Colonic mucosa (tissue), 4 donors: ENCODE data around the gene CFAP157. TPM values are rescaled to one million over a fixed set of nuclear protein-coding genes. Genes with fewer than 3 reads are reported as not detected.
A peak's percentile ranks its signal among the peaks of the same experiment; 100 is the strongest.

ENCODE experiments used
- DNase-seq: peaks from one replicate; pipeline ENCODE4 v3.0.0-alpha.2; 2020
- H3K27ac ChIP-seq: fragments of 200-600 bp; one replicate; pipeline ENCODE4 v1.8.0; 2021
- H3K27me3 ChIP-seq: fragments of 200-600 bp; one replicate; pipeline ENCODE4 v1.8.0; 2021
- H3K36me3 ChIP-seq: fragments of 200-600 bp; one replicate; pipeline ENCODE4 v1.8.0; 2021
- H3K4me1 ChIP-seq: fragments of 200-600 bp; one replicate; pipeline ENCODE4 v1.8.0; 2021; ENCODE audit warnings: mild to moderate bottlenecking
- H3K4me3 ChIP-seq: fragments of 200-600 bp; one replicate; pipeline ENCODE4 v1.8.0; 2021
- H3K9ac ChIP-seq, 2 donors: one replicate each; pipeline ENCODE4 v1.7.0; 2013; ENCODE audit warnings: control low read depth in 2 of 2, low read depth in 2 of 2, low read length in 2 of 2
- H3K9me3 ChIP-seq: fragments of 200-600 bp; one replicate; pipeline ENCODE4 v1.8.0; 2021
- intact Hi-C: fragments of 100-400 bp; cut with DNase I; formaldehyde crosslinking; loops from one replicate; pipeline ENCODE4 v1.14.1; 2022
- total RNA-seq, 2 donors: library from RNA; stranded (reverse); fragmentation: NEBNext Ultra II Directional in 1 of 2; extraction: Animal tissue kit (Norgen Biotek cat#: 25700) in 1 of 2; gene quantifications; one replicate each; pipeline ENCODE4 v1.2.1, GENCODE V29; 2021
- TF ChIP-seq, protein P1 (sequence below): fragments of 200-600 bp; IDR thresholded peaks from one replicate; pipeline ENCODE4 v1.8.0; 2022; ENCODE audit warnings: antibody characterized with exemption, mild to moderate bottlenecking
- donor health status: healthy.
- donor health status: DM: no; HTN: no; CAD: no.
- donor health status: DM: no; HTN: no; CAD: no.

The CFAP157 gene
- total RNA-seq, 2 donors from 2014 or later = 0.12 TPM; not detected in 1

DNA sequence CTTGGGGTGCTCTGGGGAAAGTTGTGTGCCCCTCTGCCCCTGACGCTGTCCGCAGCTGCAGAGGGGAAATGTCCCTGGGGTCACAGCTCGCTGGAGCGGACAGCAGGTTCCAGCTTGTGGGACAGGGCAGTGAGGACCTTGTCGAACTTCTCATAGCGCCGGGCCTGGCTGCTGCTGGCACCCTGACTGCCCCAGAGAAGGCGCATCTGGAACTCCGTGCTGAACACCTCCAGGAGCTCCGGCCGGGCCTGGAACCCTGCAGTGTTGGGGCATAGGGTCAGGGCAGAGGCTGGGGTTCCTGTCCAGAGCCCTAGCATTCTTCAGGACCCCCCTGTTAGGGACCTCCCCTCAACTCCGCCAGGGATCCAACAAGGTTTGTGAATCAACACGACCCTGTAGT lies 31.9 kb downstream of the CFAP157 start:
- H3K27me3 ChIP-seq = no peaks in the 10 kb centered on the region
- no peak overlapping the region for H3K27ac ChIP-seq
- intact Hi-C loops = loop anchor here (5.0 to 10.0 kb wide), 2 partner anchors 129 to 234 kb away; no protein-coding TSS in a partner anchor
- TF ChIP-seq, protein P1, sequence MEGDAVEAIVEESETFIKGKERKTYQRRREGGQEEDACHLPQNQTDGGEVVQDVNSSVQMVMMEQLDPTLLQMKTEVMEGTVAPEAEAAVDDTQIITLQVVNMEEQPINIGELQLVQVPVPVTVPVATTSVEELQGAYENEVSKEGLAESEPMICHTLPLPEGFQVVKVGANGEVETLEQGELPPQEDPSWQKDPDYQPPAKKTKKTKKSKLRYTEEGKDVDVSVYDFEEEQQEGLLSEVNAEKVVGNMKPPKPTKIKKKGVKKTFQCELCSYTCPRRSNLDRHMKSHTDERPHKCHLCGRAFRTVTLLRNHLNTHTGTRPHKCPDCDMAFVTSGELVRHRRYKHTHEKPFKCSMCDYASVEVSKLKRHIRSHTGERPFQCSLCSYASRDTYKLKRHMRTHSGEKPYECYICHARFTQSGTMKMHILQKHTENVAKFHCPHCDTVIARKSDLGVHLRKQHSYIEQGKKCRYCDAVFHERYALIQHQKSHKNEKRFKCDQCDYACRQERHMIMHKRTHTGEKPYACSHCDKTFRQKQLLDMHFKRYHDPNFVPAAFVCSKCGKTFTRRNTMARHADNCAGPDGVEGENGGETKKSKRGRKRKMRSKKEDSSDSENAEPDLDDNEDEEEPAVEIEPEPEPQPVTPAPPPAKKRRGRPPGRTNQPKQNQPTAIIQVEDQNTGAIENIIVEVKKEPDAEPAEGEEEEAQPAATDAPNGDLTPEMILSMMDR = no peak
- no peak overlapping the region for H3K4me3 ChIP-seq
- no peak overlapping the region for H3K9ac ChIP-seq
- peaks cover 7% of the 10 kb centered on the region for H3K4me1 ChIP-seq
- no peaks in the 10 kb centered on the region for H3K9me3 ChIP-seq
- DNase-seq = no peak
- H3K36me3 ChIP-seq = no peaks in the 10 kb centered on the region

DNA sequence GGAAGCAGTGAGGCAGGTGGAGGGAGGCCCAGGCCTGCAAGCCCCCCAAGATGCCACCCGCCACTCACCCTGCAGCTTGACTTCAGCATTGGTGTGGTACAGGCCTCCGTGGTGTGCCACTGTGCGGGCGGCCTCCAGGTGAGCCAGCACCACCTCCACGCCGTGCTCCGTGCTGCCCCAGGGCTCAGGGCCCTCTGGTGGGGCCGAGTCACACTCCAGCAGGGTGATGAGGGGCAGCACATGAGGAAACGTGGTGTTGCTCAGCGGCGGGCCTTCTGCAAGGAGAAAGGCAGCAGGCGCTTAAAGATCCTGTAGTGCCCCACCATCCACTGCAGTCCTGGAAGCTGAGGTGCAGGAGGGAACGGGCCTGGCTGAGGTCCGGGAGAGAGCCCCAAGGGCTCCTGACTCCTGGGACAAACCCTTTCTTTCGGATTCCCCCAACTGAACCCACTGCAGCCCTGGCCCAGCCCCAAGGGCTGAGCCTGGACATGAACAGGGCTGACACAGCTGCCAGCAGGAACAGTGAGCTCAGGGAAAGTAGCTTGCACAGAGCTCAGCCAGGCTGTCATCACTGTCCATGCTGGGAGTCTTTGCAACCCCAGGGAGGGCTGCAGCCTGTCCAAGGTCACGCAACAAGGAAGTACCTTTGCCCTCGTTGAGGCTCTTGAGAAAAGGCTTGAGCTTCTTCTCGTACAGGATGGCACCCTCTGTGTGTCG lies 33.0 kb downstream of the CFAP157 start:
- intact Hi-C loops = loop anchor here (5.0 to 10.0 kb wide), 2 partner anchors 128 to 235 kb away; no protein-coding TSS in a partner anchor
- Histone ChIP-seq H3K9me3 (no peaks in the 10 kb centered on the region), H3K4me3 (no peak overlapping the region), H3K4me1 (no peaks in the 10 kb centered on the region), H3K36me3 (no peaks in the 10 kb centered on the region), H3K27ac (no peak overlapping the region), H3K9ac (no peak overlapping the region), H3K27me3 (no peaks in the 10 kb centered on the region)
- no peak for DNase-seq
- TF ChIP-seq, protein P1 = no peak

DNA sequence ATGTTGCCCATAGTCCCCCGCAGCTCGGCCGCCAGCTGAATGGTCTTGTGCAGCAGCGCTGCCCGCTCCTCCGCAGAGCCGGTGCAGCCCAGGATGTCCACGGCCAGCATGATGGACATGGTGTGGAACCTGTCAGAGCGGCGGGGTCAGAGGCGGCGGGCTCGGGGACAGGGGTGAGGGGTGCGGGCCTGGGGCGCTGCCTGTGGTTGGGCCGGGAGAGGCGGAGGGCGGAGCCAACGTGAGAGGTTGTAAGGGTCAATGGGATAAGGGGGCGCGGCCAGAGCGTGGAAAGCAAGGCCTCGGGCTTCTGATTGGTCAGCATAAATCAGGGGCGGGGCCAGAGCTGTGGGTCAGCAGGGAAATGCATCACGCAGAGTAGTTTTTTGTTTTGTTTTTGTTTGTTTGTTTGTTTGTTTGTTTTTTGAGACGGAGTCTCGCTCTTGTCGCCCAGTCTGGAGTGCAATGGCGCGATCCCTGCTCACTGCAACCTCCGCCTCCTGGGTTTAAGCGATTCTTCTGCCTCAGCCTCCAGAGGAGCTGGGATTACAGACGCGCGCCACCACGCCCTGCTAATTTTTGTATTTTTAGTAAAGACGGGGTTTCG lies 35.1 kb downstream of the CFAP157 start:
- peak; percentile 80 for DNase-seq
- Histone ChIP-seq H3K9me3 (no peaks in the 10 kb centered on the region), H3K36me3 (no peaks in the 10 kb centered on the region), H3K4me3 (no peak overlapping the region), H3K4me1 (no peaks in the 10 kb centered on the region), H3K27ac (no peak overlapping the region), H3K9ac (no peak overlapping the region), H3K27me3 (no peaks in the 10 kb centered on the region)
- TF ChIP-seq, protein P1 = no peak
- intact Hi-C loops = no loop called here

DNA sequence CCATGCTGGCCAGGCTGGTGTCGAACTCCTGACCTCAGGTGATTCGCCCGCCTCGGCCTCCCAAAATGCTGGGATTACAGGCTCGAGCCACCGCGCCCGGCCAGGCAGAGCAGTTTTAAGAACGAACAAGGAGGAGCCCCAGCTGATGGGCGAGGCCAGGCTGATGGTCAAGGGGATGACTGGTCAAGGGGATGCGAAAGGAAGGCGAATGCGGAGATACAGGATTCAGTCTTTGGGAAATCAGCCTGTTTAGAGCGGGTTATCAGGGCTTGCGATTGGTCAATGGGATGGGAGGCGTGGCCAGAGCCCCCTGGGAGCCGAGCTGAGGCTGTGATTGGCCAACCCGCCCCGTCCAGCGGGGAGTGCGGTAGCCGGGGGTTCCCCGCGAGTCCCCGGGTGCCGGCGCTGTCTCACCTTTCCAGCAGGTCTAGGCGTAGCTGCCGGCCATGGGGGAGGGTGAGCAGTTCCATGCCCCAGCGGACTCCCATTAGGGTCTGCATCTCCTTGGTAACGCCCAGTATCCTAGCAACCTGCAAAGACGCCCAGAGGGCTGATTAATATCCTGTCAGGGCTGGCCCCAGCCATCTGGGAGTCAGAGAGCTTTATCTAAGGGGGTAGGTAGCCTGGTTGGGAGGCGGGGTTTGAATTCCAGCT lies 35.8 kb downstream of the CFAP157 start:
- TF ChIP-seq, protein P1 = no peak
- Histone ChIP-seq H3K4me3 (no peak overlapping the region), H3K4me1 (no peaks in the 10 kb centered on the region), H3K36me3 (no peaks in the 10 kb centered on the region), H3K27me3 (no peaks in the 10 kb centered on the region), H3K27ac (no peak overlapping the region), H3K9ac (no peak overlapping the region), H3K9me3 (no peaks in the 10 kb centered on the region)
- no peak for DNase-seq
- intact Hi-C loops = no loop called here

DNA sequence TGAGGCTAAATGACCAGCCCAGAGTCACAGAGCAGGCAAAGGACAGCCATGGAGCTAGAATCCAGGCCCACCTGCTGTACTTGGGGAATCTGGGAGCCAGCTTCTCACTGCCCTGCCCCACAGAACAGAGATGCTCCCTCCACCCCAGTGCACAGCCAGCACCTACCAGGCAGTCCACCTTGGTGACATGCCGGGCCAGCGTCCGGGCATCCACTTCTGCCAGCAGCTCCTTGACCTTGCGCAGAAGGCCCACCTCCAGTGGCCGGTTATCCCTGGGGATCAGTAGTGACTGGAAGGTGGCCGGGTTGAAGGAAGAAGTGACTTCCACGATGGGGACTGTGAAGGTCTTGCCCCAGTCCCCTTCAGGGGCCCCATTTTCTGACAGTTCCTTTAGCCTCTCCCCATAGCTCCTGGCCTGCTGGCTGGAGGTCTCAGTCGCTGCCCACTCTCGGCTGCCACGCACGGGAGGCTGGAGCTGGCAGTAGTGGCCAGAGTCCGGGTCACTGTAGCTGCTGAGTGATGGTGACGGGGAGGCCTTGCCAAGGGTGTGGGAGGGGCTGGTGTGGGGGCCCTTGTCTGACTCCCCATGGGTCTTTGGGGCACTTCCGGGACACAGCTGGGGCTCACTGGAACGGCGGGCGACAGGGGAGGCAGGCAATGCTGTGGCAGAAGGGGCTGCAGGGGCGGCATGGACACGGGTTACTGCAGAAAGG lies 37.8 kb downstream of the CFAP157 start:
- TF ChIP-seq, protein P1 = no peak
- no peak for DNase-seq
- intact Hi-C loops = no loop called here

More for the DNA sequence above, 37.8 kb downstream of the CFAP157 start:
- no peak overlapping the region for H3K27ac ChIP-seq
- H3K9me3 ChIP-seq = no peaks in the 10 kb centered on the region
- H3K9ac ChIP-seq = no peak overlapping the region
- H3K27me3 ChIP-seq = no peaks in the 10 kb centered on the region
- no peak overlapping the region for H3K4me3 ChIP-seq
- H3K4me1 ChIP-seq = no peaks in the 10 kb centered on the region
- H3K36me3 ChIP-seq = no peaks in the 10 kb centered on the region
